Measurements from ENCODE around the gene CALR. TPM values are rescaled to one million over a fixed set of nuclear protein-coding genes. Genes with fewer than 3 reads are reported as not detected.
"Not testable (repeated sequence)": the region's sequence is repeated elsewhere in the genome, so short reads cannot be mapped to it uniquely, and the experiment has no call there.

The CALR gene
- total RNA-seq, 1 experiment from 2014 or later, result 1,684 TPM

GRCh38 chr19:12952488-12953137, 14.2 kb downstream of the CALR start:
- peak; percentile 83 for DNase-seq (ENCODE audit: low read depth)

DNA sequence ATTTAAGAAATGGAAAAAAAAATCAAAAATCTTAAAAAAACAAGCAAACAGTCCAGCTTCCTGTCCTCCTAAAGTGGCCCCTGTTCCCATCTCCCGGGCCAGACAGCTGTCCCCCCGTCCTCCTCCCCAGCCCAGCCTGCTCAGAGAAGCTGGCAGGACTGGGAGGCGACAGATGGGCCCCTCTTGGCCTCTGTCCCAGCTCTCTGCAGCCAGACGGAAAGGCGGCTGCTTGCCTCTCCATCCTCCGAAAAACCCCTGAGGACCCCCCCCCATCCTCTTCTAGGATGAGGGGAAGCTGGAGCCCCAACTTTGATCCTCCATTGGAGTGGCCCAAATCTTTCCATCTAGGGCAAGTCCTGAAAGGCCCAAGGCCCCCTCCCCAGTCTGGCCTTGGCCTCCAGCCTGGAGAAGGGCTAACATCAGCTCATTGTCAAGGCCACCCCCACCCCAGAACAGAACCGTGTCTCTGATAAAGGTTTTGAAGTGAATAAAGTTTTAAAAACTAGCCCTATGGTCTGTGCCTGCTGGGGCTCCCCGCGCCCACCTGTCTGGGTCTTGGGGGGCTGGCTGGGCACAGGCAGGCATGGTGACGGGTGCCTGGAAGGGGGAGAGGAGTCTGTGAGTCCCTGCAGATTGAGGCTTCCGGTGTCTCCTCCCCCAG, 14.9 kb downstream of the CALR start:
- no peak for DNase-seq (ENCODE audit: low read depth)

- no peak for DNase-seq (ENCODE audit: low read depth)
These were observed 15.6 kb downstream of the CALR start for GRCh38 chr19:12953799-12954611.

- no peak for DNase-seq (ENCODE audit: low read depth)
These were observed 16.2 kb downstream of the CALR start for GRCh38 chr19:12954612-12954962.

DNA sequence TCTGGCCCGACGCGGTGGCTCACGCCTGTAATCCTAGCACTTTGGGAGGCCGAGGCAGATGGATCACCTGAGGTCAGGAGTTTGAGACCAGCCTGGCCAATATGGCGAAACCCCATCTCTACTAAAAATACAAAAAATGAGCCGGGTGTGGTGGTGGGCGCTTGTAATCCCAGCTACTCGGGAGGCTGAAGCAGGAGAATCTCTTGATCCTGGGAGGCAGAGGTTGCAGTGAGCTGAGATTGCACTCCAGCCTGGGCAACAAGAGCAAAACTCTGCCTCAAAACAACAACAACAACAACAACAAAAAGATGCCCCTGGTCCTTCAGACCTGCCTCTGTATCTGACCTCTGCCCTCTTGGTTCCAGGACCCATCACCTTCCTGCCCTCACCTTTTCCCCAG, 17.2 kb downstream of the CALR start:
- not testable (repeated sequence) for DNase-seq (ENCODE audit: low read depth)

- DNase-seq (ENCODE audit: low read depth), result no peak
These were observed 17.6 kb downstream of the CALR start for GRCh38 chr19:12955996-12956395.

DNA sequence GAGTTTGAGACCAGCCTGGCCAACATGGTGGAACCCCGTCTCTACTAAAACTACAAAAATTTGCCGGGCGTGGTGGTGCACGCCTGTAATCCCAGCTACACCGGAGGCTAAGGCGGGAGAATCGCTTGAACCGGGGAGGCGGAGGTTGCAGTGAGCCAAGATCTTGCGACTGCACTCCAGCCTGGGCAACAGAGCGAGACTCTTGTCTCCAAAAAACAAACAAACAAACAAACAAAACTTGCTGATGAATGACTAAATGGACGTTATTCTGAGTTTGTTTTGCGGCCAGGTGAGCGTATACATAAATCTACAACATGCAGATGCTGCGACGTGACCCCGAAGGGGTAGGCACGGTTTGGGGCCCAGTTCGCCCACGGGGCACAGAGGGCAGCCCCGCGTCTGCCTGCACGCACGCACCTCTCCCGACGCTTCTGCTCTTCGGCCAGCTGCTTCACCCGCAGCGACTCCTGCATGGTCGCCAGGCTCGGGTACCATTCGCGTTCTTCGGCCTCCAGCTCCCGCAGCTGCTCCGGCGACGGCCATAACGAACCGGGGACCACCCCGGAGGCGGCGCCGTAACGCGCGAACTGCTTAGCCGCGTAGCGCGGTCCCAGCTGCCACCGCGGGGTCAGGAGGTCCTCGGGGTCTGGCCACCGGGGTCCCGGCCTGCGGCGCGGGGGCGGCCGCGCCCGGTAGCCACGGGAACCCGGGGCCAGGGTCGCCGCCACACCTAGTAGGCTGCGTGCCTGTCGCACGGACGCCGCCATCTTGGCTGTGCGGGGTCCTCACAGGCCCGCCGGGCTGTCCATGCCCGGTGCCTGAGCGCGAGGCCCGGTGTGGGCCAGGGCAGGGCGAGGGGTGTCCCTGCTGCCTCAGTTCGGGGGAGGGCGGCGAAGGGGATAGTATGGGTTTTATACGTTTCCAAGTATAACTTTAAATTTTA, 18.3 kb downstream of the CALR start, which contains the start of gene GADD45GIP1:
GADD45GIP1 (minus strand) TSS at position 778 of the 943 bp plus-strand sequence; CDS start at position 767, 11 bp downstream.
- peak; percentile 79 for DNase-seq (ENCODE audit: low read depth)

DNA sequence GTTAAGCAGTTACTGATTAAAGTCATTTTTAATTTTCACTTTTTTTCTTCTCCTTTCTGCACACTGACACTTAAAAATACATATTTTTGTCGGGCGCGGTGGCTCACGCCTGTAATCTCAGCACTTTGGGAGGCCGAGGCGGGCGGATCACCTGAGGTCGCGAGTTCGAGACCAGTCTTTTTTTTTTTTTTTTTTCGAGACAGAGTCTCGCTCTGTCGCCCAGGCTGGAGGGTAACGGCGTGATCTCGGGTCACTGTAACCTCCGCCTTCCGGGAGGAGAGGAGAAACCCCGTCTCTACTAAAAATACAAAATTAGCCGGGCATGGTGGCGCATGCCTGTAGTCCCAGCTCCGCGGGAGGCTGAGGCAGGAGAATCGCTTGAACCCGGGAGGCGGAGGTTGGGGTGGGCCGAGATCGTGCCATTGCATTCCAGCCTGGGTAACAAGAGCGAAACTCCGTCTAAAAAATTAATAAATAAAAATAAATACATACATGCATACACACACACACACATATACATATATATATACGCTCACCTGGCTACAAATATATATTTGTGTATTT, 19.1 kb downstream of the CALR start:
- not testable (repeated sequence) for DNase-seq (ENCODE audit: low read depth)

GRCh38 chr19:12959481-12959880, 21.1 kb downstream of the CALR start:
- DNase-seq (ENCODE audit: low read depth), result no peak

- peak; percentile 78 for DNase-seq (ENCODE audit: low read depth)
These were observed 26.8 kb downstream of the CALR start for GRCh38 chr19:12965017-12965811.

- no peak for DNase-seq (ENCODE audit: low read depth)
These were observed 27.4 kb downstream of the CALR start for GRCh38 chr19:12965812-12966135.

- peak; percentile 73 for DNase-seq (ENCODE audit: low read depth)
These were observed 29.5 kb downstream of the CALR start for GRCh38 chr19:12967907-12968306.

GRCh38 chr19:12969292-12969988, 31.0 kb downstream of the CALR start, which contains the start of gene DAND5:
Gene DAND5, plus strand, starts transcription at chr19:12969576. Its CDS starts 85 bp downstream, at chr19:12969661.
- DNase-seq (ENCODE audit: low read depth), result no peak

GRCh38 chr19:12970070-12970820, 31.8 kb downstream of the CALR start:
- DNase-seq (ENCODE audit: low read depth), result no peak

- DNase-seq (ENCODE audit: low read depth), result no peak
These were observed 34.8 kb downstream of the CALR start for GRCh38 chr19:12973236-12973635.

- DNase-seq (ENCODE audit: low read depth), result no peak
These were observed 36.2 kb downstream of the CALR start for GRCh38 chr19:12974301-12975220.

- DNase-seq (ENCODE audit: low read depth), result no peak
These were observed 36.9 kb downstream of the CALR start for GRCh38 chr19:12975221-12975741.
